SU-DHL-6 (cell line): ENCODE results near the gene PLXNC1.
A peak's percentile ranks its signal among the peaks of the same experiment; 100 is the strongest.

Source experiments
- H2AFZ ChIP-seq: fragments of 200-600 bp; sonication (generic); 2 replicates; pipeline ENCODE4 v1.6.1; 2014; ENCODE audit warnings: low read depth, mild to moderate bottlenecking, moderate library complexity, mixed read lengths, antibody characterized with exemption, low read length; ENCODE audit not compliant: severe bottlenecking
- H3F3A ChIP-seq: fragments of 200-600 bp; shearing (Covaris generic); 2 replicates; pipeline ENCODE4 v1.6.0; 2016; ENCODE audit warnings: antibody characterized with exemption, mild to moderate bottlenecking; ENCODE audit not compliant: insufficient read depth
- H3K27ac ChIP-seq: fragments of 200-600 bp; sonication (generic); 2 replicates; pipeline ENCODE4 v1.5.1; 2016; ENCODE audit warnings: low read depth, mild to moderate bottlenecking, low read length, moderate library complexity, mixed read lengths
- H3K27me3 ChIP-seq: fragments of 200-600 bp; sonication (generic), shearing (Covaris generic); 2 replicates; pipeline ENCODE4 v1.6.0; 2014; ENCODE audit warnings: mild to moderate bottlenecking, low read length
- H3K36me3 ChIP-seq: fragments of 200-600 bp; sonication (generic); 2 replicates; pipeline ENCODE4 v1.6.1; 2014; ENCODE audit warnings: mild to moderate bottlenecking, low read length, mixed read lengths
- H3K4me2 ChIP-seq: fragments of 300-600, 200-600 bp; shearing (Covaris generic), sonication (generic); 2 replicates; pipeline ENCODE4 v1.6.0; 2014; ENCODE audit warnings: low read length, low read depth, mild to moderate bottlenecking; ENCODE audit not compliant: poor library complexity, severe bottlenecking
- H3K4me3 ChIP-seq: fragments of 200-600 bp; sonication (generic); 2 replicates; pipeline ENCODE4 v1.5.1; 2014; ENCODE audit warnings: antibody characterized with exemption, low read length, mild to moderate bottlenecking, mixed read lengths; ENCODE audit not compliant: insufficient read depth, poor library complexity, severe bottlenecking
- H3K79me2 ChIP-seq: fragments of 200-600 bp; sonication (generic); 2 replicates; pipeline ENCODE4 v1.6.1; 2014; ENCODE audit warnings: mild to moderate bottlenecking, low read length, moderate library complexity; ENCODE audit not compliant: insufficient read depth
- H3K9ac ChIP-seq: fragments of 200-600 bp; sonication (generic); 2 replicates; pipeline ENCODE4 v1.7.0; 2014; ENCODE audit warnings: mild to moderate bottlenecking, low read length
- H3K9me2 ChIP-seq: fragments of 200-600 bp; sonication (generic); replicated peaks from 2 replicates; pipeline ENCODE4 v1.6.1; 2014; ENCODE audit warnings: low read length; ENCODE audit not compliant: insufficient read depth
- H3K9me3 ChIP-seq: fragments of 200-600 bp; sonication (generic); 2 replicates; pipeline ENCODE4 v1.6.1; 2014; ENCODE audit warnings: low read length, mixed read lengths; ENCODE audit not compliant: insufficient read depth
- H4K20me1 ChIP-seq: fragments of 200-600 bp; sonication (generic); 2 replicates; pipeline ENCODE4 v1.6.1; 2014; ENCODE audit warnings: low read depth, mild to moderate bottlenecking, antibody characterized with exemption, low read length, moderate library complexity, mixed read lengths
- CTCF ChIP-seq: fragments of 200-600 bp; sonication (generic); IDR thresholded peaks from one replicate; pipeline ENCODE4 v1.5.1; 2017; ENCODE audit warnings: antibody characterized with exemption, mild to moderate bottlenecking, low read length, moderate library complexity; ENCODE audit not compliant: insufficient read depth, poor library complexity, severe bottlenecking
- EZH2phosphoT487 ChIP-seq: fragments of 200-600 bp; sonication (generic), shearing (Covaris generic); conservative IDR thresholded peaks from 2 replicates; pipeline ENCODE4 v1.6.1; 2018; ENCODE audit warnings: mild to moderate bottlenecking, antibody characterized with exemption, low read length, moderate library complexity, mixed read lengths

The PLXNC1 gene

DNA sequence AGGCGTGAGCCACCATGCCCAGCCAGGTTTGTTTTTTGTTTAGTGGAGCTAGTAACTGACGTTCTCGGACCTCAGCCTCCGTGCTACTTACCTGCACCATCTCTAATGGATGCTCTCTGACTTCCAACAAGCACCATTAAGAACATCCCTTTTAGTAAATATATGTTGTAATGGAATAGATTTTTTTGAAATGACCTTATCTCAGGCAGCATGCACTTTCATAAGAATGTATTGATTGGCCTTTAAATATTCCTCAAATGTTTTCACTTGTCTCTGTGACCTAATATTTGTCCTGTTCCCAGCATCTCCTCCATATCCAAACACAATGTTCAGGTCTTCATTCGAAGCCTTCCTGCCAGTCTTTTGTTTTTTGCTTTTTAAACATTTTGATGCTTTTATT is 51.7 kb downstream of the PLXNC1 start:
- Histone ChIP-seq H3K79me2 (no peaks in the 10 kb centered on the region), H3K9me3 (no peaks in the 10 kb centered on the region), H3K36me3 (no peaks in the 10 kb centered on the region), H3K9me2 (no peaks in the 10 kb centered on the region), H3K4me3 (no peak overlapping the region), H4K20me1 (no peaks in the 10 kb centered on the region), H3F3A (peaks cover 8% of the 10 kb centered on the region), H3K9ac (no peak overlapping the region), H3K27ac (no peak overlapping the region), H2AFZ (no peak overlapping the region), H3K4me2 (no peak overlapping the region), H3K27me3 (no peaks in the 10 kb centered on the region)
- TF ChIP-seq EZH2phosphoT487 (no peak), CTCF (no peak)

- H2AFZ ChIP-seq, result no peak overlapping the region
- H3K9me2 ChIP-seq, result no peaks in the 10 kb centered on the region
- no peak overlapping the region for H3K27ac ChIP-seq
- peaks cover 14% of the 10 kb centered on the region for H3F3A ChIP-seq
- H3K9ac ChIP-seq, result no peak overlapping the region
- H3K9me3 ChIP-seq, result no peaks in the 10 kb centered on the region
- TF ChIP-seq CTCF (no peak), EZH2phosphoT487 (no peak)
- no peak overlapping the region for H3K4me3 ChIP-seq
- H4K20me1 ChIP-seq, result no peaks in the 10 kb centered on the region
- no peaks in the 10 kb centered on the region for H3K27me3 ChIP-seq
- H3K36me3 ChIP-seq, result no peaks in the 10 kb centered on the region
- H3K79me2 ChIP-seq, result no peaks in the 10 kb centered on the region
- no peak overlapping the region for H3K4me2 ChIP-seq
Measured at GRCh38 chr12:94200695-94201094, 52.3 kb downstream of the PLXNC1 start.

DNA sequence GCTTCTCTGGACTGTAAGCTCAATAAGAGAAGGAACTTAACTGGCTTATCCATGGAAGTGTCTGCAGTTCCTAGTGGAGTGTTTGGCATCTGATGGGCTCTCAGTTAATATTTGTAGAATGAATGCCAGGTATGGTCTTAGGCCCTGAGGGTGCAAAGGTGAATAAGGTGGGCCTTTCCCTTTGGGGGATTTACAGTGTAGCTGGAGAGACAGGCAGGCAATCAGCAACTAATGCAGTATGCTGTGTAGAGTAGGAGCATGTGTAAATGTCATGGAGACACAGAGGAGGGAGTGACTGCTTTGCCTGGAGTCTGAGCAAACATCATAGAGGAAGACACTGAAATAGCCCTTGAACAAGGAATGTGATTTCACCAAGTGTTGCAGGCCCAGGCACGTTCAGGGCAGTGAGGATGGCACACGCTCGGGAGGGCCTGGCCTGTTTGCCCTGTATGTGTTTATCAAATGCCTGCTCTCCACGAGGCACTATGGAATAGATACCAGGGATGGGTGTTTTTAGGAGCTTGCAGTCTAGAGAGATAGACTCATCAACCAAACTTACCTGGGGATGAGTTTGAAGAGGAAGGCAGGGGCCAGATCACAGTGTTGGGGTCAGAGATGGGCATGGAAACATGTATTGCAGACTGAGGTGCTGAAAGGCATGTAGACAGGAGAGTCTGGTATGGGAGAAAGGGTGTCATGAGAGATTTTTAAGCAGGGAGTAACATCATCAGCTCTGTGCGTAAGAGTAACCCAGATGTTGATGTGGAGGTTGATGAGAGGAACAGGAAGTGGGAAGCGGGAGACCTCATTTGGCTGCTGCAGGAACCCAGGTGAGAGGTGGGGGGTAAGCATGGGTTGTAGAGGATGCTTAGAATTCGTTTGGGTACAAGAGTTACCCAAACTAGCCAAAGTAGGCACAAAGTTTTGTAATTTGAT is 54.1 kb downstream of the PLXNC1 start:
- Histone ChIP-seq H3K36me3 (no peaks in the 10 kb centered on the region), H4K20me1 (no peaks in the 10 kb centered on the region), H3K4me2 (no peak overlapping the region), H3K27me3 (no peaks in the 10 kb centered on the region), H3K9me2 (no peaks in the 10 kb centered on the region), H3K9me3 (no peaks in the 10 kb centered on the region), H3K79me2 (peaks cover 3% of the 10 kb centered on the region; the same call in 1 of the 2 replicates), H3K4me3 (no peak overlapping the region), H2AFZ (no peak overlapping the region), H3F3A (peaks cover 23% of the 10 kb centered on the region), H3K27ac (peak overlapping the region; percentile 19; the same call in 1 of the 2 replicates), H3K9ac (no peak overlapping the region)
- no peak for TF ChIP-seq CTCF
- no peak for TF ChIP-seq EZH2phosphoT487
